ENCODE results near the gene METTL4. TPM values are rescaled to one million over a fixed set of nuclear protein-coding genes. Genes with fewer than 3 reads are reported as not detected.

Gene METTL4, protein sequence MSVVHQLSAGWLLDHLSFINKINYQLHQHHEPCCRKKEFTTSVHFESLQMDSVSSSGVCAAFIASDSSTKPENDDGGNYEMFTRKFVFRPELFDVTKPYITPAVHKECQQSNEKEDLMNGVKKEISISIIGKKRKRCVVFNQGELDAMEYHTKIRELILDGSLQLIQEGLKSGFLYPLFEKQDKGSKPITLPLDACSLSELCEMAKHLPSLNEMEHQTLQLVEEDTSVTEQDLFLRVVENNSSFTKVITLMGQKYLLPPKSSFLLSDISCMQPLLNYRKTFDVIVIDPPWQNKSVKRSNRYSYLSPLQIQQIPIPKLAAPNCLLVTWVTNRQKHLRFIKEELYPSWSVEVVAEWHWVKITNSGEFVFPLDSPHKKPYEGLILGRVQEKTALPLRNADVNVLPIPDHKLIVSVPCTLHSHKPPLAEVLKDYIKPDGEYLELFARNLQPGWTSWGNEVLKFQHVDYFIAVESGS
- total RNA-seq: 10 to 100 TPM; 21.4 to 22.8 TPM
- 14.4 TPM for polyA plus RNA-seq

DNA sequence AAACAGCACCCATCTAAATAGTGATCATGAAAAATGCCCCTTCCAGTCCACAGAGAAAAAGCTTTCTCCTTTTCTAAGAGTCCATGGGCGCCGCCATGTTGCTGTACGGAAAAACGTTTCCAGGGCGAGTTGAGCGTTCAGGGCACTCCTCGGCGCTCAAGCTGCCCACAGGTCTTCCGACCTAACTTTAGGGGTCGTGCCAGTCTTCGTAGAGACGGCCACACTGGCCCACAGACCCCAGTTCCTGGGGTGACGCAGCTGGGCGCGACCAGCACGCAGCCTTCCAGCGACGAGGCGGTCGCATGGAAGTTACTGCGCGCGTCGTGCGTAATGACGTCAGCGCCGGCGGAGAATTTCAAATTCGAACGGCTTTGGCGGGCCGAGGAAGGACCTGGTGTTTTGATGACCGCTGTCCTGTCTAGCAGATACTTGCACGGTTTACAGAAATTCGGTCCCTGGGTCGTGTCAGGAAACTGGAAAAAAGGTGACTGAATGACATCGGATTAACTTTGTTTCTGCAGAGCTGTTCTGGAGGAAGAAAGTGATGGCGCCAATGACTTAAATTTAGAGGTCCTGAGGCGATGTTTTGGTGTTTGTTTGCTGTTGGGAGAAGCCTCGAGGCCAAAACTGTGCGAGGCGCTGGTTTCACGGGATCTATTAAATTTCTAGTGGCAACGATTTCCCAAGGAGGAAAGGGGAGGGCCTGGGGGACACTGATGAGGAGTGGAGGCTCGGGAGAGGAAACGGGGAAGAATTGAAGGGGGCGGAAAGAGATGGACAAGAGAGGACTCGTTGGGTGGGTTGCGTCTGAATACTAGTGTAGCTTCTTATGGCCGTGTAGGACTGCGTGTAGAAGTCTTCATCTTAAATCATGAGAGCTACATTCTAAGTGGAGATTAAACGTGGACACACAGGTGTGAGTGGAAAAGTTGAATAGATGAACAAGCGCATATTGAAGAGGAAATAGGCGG, at the start of gene METTL4, which contains the start of gene NDC80:
Gene METTL4 (minus strand): TSS at position 306 of the 971 bp plus-strand sequence. CDS start 4,289 bp downstream, outside the sequence.
Gene NDC80 (plus strand): TSS at position 358 of the 971 bp plus-strand sequence. CDS start 1,429 bp downstream, outside the sequence.
- H3K4me3 Mint-ChIP-seq: peak within 1 kb of the TSS; percentile 98 to 100 (median 99)
- H3K9me3 ChIP-seq (ENCODE audit: low read length): no peaks in the 10 kb centered on the region
- DNase-seq: peak; percentile 73 to 89 (median 79)
- H3K4me1 Mint-ChIP-seq: peaks cover 54 to 80% (median 74%) of the 10 kb centered on the region in 3 donors
- H3K36me3 ChIP-seq (ENCODE audit: insufficient read depth, low read length): no peaks in the 10 kb centered on the region
- H3K4me3 ChIP-seq (ENCODE audit: low read length): peak within 1 kb of the TSS; percentile 98
- peaks cover 0 to 2% of the 10 kb centered on the region in 2 donors for H3K27me3 Mint-ChIP-seq
- peak within 1 kb of the TSS; percentile 98 to 100 (median 100) for H3K27ac Mint-ChIP-seq
- H3K36me3 Mint-ChIP-seq: peaks cover 0 to 28% (median 3%) of the 10 kb centered on the region in 3 donors
- CTCF ChIA-PET: interaction anchor here (0.8 to 3.0 kb wide), 17 partner anchors 17 to 491 kb away, joined by 3 to 24 read pairs (median 3); partner anchors contain the start of gene SMCHD1
- H3K9me3 Mint-ChIP-seq: no peaks in the 10 kb centered on the region
- peaks cover 28% of the 10 kb centered on the region for H3K4me1 ChIP-seq (ENCODE audit: insufficient read depth, low read length)
- no peaks in the 10 kb centered on the region for H3K27me3 ChIP-seq (ENCODE audit: insufficient read depth, low read length, poor library complexity, severe bottlenecking)
- peak within 1 kb of the TSS; percentile 100 for H3K27ac ChIP-seq (ENCODE audit: low read depth, low read length)
- POLR2A ChIA-PET: interaction anchor here (0.7 to 2.9 kb wide), 6 partner anchors 35 to 95 kb away, joined by 3 to 63 read pairs (median 10); partner anchors contain the start of gene SMCHD1

DNA sequence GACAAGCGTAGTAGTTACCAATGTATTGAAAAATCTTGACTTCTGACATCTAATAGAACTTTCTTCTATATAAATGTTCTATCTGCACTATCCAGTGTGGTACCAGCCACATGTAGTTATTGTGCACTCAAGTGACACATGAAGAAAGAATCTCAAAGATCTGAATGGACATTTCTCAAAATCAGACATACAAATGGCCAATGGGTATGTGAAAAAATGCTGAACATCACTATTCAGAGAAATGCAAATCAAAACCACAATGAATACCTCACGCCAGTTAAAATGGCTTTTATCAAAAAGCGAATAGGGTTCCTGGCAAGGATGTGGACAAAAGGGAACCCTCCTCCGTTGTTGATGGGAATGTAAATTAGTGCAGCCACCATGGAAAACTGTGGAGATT, 46.7 kb upstream of the METTL4 start:
- Histone ChIP-seq H3K36me3 (ENCODE audit: insufficient read depth, low read length) (no peaks in the 10 kb centered on the region), H3K4me3 (ENCODE audit: low read length) (no peak overlapping the region), H3K27ac (ENCODE audit: low read depth, low read length) (no peak overlapping the region), H3K9me3 (ENCODE audit: low read length) (no peaks in the 10 kb centered on the region), H3K4me1 (ENCODE audit: insufficient read depth, low read length) (no peaks in the 10 kb centered on the region), H3K27me3 (ENCODE audit: insufficient read depth, low read length, poor library complexity, severe bottlenecking) (no peaks in the 10 kb centered on the region)
- ChIA-PET POLR2A (no interaction called here), CTCF (no interaction called here)
- DNase-seq: no peak
- Mint-ChIP-seq H3K4me1 (peaks cover 0 to under 1% (median 0%) of the 10 kb centered on the region in 3 donors), H3K27me3 (no peaks in the 10 kb centered on the region), H3K9me3 (peaks cover 0 to 3% (median 0%) of the 10 kb centered on the region in 5 donors), H3K4me3 (no peak overlapping the region), H3K27ac (no peak overlapping the region), H3K36me3 (peaks cover 10 to 17% (median 12%) of the 10 kb centered on the region in 3 donors)

DNA sequence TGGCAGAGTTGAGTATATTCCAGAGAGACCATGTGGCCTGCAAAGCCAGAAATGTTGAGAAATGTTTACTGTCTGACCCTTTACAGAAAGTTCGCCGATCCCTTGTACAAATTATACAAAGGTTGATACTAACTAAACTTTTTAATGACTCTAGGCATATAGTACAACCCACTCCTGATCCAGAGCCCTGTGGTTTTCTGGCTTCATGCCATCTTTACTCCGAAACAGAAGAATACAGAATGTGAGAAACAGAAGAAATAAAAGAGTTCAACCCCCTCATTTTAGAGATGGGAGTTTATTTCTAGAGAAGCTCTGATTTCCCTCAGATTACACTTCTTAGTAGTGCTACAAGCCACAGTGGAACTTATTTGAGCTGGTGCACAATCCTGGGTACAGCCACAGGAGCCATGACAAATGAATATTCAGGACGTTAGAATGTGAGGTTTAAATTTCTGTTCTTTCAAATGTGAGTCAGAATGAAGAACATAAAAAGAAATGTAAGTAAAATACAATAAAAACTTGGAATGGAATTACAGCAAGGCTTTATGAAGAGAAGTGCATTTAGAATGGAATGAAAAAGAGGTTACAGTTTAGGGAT, 46.2 kb upstream of the METTL4 start:
- H3K9me3 ChIP-seq (ENCODE audit: low read length): no peaks in the 10 kb centered on the region
- Mint-ChIP-seq H3K36me3 (peaks cover 13 to 17% (median 14%) of the 10 kb centered on the region in 3 donors), H3K4me1 (peaks cover 0 to 6% (median 4%) of the 10 kb centered on the region in 3 donors), H3K9me3 (peaks cover 0 to 3% (median 0%) of the 10 kb centered on the region in 5 donors), H3K27me3 (no peaks in the 10 kb centered on the region), H3K4me3 (no peak overlapping the region), H3K27ac (peak overlapping the region in 1 of 8 donors; percentile 1)
- no peak for DNase-seq
- no peak overlapping the region for H3K4me3 ChIP-seq (ENCODE audit: low read length)
- H3K27ac ChIP-seq (ENCODE audit: low read depth, low read length): no peak overlapping the region
- ChIA-PET POLR2A (no interaction called here), CTCF (no interaction called here)
- no peaks in the 10 kb centered on the region for H3K27me3 ChIP-seq (ENCODE audit: insufficient read depth, low read length, poor library complexity, severe bottlenecking)
- H3K4me1 ChIP-seq (ENCODE audit: insufficient read depth, low read length): no peaks in the 10 kb centered on the region
- no peaks in the 10 kb centered on the region for H3K36me3 ChIP-seq (ENCODE audit: insufficient read depth, low read length)

DNA sequence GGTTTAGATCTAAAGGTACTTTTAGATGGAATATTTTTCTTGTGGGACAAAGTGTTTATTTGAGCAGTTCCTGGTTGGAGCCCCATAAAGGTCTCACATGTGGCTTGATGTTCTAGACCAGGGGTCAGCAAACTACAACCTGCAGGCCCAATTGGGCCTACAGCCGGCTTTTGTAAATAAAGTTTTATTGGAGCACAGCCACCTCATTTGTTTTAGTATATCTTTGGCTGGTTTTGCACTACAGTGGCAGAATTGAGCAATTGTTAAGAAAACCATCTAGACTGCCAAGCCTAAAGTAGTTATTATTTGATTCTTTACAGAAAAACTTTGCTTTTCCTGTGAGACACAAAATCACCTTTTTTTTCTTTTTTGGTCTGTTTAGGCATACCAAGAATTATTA, 41.7 kb upstream of the METTL4 start:
- Histone ChIP-seq H3K27me3 (ENCODE audit: insufficient read depth, low read length, poor library complexity, severe bottlenecking) (no peaks in the 10 kb centered on the region), H3K36me3 (ENCODE audit: insufficient read depth, low read length) (no peaks in the 10 kb centered on the region), H3K4me1 (ENCODE audit: insufficient read depth, low read length) (no peaks in the 10 kb centered on the region), H3K27ac (ENCODE audit: low read depth, low read length) (no peak overlapping the region), H3K4me3 (ENCODE audit: low read length) (no peak overlapping the region), H3K9me3 (ENCODE audit: low read length) (no peaks in the 10 kb centered on the region)
- CTCF ChIA-PET: interaction anchor here (1.0 kb wide), 1 partner anchor 19 kb away, joined by 3 read pairs; no protein-coding TSS in a partner anchor
- H3K27ac Mint-ChIP-seq: peak overlapping the region in 2 of 8 donors; percentile 12 to 59
- POLR2A ChIA-PET: no interaction called here
- H3K27me3 Mint-ChIP-seq: no peaks in the 10 kb centered on the region
- peaks cover 0 to 3% (median 0%) of the 10 kb centered on the region in 5 donors for H3K9me3 Mint-ChIP-seq
- no peak for DNase-seq
- H3K36me3 Mint-ChIP-seq: peaks cover 14 to 33% (median 21%) of the 10 kb centered on the region in 3 donors
- H3K4me3 Mint-ChIP-seq: no peak overlapping the region
- H3K4me1 Mint-ChIP-seq: peaks cover 10 to 32% (median 24%) of the 10 kb centered on the region in 3 donors

DNA sequence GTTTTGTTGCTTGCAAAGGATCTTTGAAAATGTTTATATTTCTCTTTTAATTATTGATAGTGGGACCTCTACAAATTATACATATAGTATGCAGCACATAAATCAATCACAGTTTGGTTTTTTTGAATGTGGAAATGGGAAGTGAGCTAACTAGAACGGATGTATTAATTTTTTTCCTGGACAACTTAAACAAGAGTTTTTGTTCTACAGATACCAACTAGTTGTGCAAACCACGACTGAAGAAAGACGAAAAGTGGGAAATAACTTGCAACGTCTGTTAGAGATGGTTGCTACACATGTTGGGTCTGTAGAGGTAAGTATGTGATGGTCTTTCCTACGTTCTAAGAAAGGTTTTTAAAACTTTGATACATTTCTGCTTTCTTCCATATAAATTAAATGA, 39.2 kb upstream of the METTL4 start:
- H3K36me3 ChIP-seq (ENCODE audit: insufficient read depth, low read length): no peaks in the 10 kb centered on the region
- Mint-ChIP-seq H3K4me3 (no peak overlapping the region), H3K4me1 (peaks cover 24 to 48% (median 40%) of the 10 kb centered on the region in 3 donors), H3K9me3 (peaks cover 0 to 3% (median 0%) of the 10 kb centered on the region in 5 donors), H3K27me3 (no peaks in the 10 kb centered on the region), H3K27ac (peak overlapping the region in 1 of 8 donors; percentile 32), H3K36me3 (peaks cover 14 to 30% (median 15%) of the 10 kb centered on the region in 3 donors)
- no peak overlapping the region for H3K27ac ChIP-seq (ENCODE audit: low read depth, low read length)
- ChIA-PET CTCF (no interaction called here), POLR2A (no interaction called here)
- no peak overlapping the region for H3K4me3 ChIP-seq (ENCODE audit: low read length)
- no peaks in the 10 kb centered on the region for H3K27me3 ChIP-seq (ENCODE audit: insufficient read depth, low read length, poor library complexity, severe bottlenecking)
- peaks cover 13% of the 10 kb centered on the region for H3K4me1 ChIP-seq (ENCODE audit: insufficient read depth, low read length)
- no peak for DNase-seq
- no peaks in the 10 kb centered on the region for H3K9me3 ChIP-seq (ENCODE audit: low read length)

DNA sequence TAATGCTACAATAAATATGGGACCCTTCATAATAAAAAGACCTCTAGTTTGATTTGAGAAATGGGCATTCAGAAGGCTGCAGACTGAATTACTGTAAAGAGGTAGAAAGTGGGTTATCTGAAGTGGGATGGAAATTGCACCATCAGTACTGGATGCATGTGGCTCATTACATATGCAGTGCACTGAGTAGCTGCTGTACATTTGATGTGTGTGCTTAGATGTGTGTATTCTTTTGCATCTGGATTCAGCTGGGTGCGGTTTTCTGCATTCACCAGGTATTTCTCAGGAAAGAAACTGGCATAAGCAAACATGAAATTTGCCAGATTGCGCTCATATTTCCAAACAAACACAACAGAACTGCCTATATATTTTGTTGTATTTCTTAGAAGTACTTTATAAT, 38.3 kb upstream of the METTL4 start:
- no peak for DNase-seq
- H3K4me3 ChIP-seq (ENCODE audit: low read length): no peak overlapping the region
- no peaks in the 10 kb centered on the region for H3K9me3 Mint-ChIP-seq
- peaks cover 6 to 22% (median 9%) of the 10 kb centered on the region in 3 donors for H3K36me3 Mint-ChIP-seq
- no peaks in the 10 kb centered on the region for H3K27me3 ChIP-seq (ENCODE audit: insufficient read depth, low read length, poor library complexity, severe bottlenecking)
- peaks cover 33 to 58% (median 49%) of the 10 kb centered on the region in 3 donors for H3K4me1 Mint-ChIP-seq
- no peak overlapping the region for H3K27ac ChIP-seq (ENCODE audit: low read depth, low read length)
- H3K9me3 ChIP-seq (ENCODE audit: low read length): no peaks in the 10 kb centered on the region
- POLR2A ChIA-PET: no interaction called here
- CTCF ChIA-PET: interaction anchor here (2.0 kb wide), 1 partner anchor 47 kb away, joined by 7 read pairs; the partner anchor contains the start of gene SMCHD1
- no peaks in the 10 kb centered on the region for H3K36me3 ChIP-seq (ENCODE audit: insufficient read depth, low read length)
- H3K4me1 ChIP-seq (ENCODE audit: insufficient read depth, low read length): peaks cover 23% of the 10 kb centered on the region
- no peak overlapping the region for H3K4me3 Mint-ChIP-seq
- no peaks in the 10 kb centered on the region for H3K27me3 Mint-ChIP-seq
- peak overlapping the region in 1 of 8 donors; percentile 3 for H3K27ac Mint-ChIP-seq

DNA sequence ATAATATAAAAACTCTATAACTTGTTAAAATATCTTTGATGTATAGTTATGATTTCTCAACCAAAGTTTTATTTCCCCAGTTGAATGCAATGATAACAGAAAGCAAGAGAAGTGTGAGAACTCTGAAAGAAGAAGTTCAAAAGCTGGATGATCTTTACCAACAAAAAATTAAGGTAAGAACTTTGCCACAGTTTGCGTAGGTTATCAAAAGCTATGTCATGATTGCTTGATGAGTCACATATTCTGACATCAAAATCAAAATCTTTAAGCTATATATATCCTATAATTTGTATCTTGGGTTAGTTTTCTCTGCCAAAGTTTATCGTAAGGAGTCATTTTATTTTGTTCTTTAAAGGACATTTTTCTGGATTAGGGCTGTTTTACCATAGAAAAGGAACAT, 35.0 kb upstream of the METTL4 start:
- H3K4me3 ChIP-seq (ENCODE audit: low read length): no peak overlapping the region
- H3K4me1 ChIP-seq (ENCODE audit: insufficient read depth, low read length): peaks cover 38% of the 10 kb centered on the region
- no peaks in the 10 kb centered on the region for H3K9me3 ChIP-seq (ENCODE audit: low read length)
- CTCF ChIA-PET: interaction anchor here (0.7 to 3.7 kb wide), 8 partner anchors 17 to 82 kb away, joined by 3 to 34 read pairs (median 3); partner anchors contain the start of genes METTL4, NDC80 and SMCHD1
- peak in 2 of 5 donors; percentile 44 to 46 for DNase-seq
- H3K36me3 Mint-ChIP-seq: peaks cover 0 to 11% (median 5%) of the 10 kb centered on the region in 3 donors
- H3K36me3 ChIP-seq (ENCODE audit: insufficient read depth, low read length): no peaks in the 10 kb centered on the region
- H3K27me3 Mint-ChIP-seq: no peaks in the 10 kb centered on the region
- H3K27ac ChIP-seq (ENCODE audit: low read depth, low read length): peak overlapping the region; percentile 3
- POLR2A ChIA-PET: interaction anchor here (1.6 to 3.1 kb wide), 4 partner anchors 30 to 53 kb away, joined by 5 to 60 read pairs (median 25); partner anchors contain the start of genes METTL4, NDC80 and SMCHD1
- peak overlapping the region; percentile 61 to 95 (median 92) for H3K27ac Mint-ChIP-seq
- peak overlapping the region; percentile 61 to 78 (median 71) for H3K4me3 Mint-ChIP-seq
- H3K4me1 Mint-ChIP-seq: peaks cover 49 to 72% (median 64%) of the 10 kb centered on the region in 3 donors
- no peaks in the 10 kb centered on the region for H3K27me3 ChIP-seq (ENCODE audit: insufficient read depth, low read length, poor library complexity, severe bottlenecking)
- H3K9me3 Mint-ChIP-seq: no peaks in the 10 kb centered on the region

Data from CD8-positive, alpha-beta memory T cell (primary cell).